Tibial nerve (tissue), 4 donors: ENCODE results near the gene CRACR2A.

Experiments
- EP300 ChIP-seq, 2 donors: sonication (generic); formaldehyde crosslinking; IDR thresholded peaks; one replicate each; pipeline ENCODE4 v1.6.1; 2017; ENCODE audit warnings: antibody characterized with exemption in 2 of 2, mild to moderate bottlenecking in 1 of 2
- POLR2A ChIP-seq, 2 donors: fragments of 450-650 bp; IDR thresholded peaks; one replicate each; pipeline ENCODE4 v1.6.1; 2017; ENCODE audit warnings: antibody characterized with exemption in 2 of 2, mild to moderate bottlenecking in 2 of 2, moderate library complexity in 2 of 2
- TF ChIP-seq, protein P1 (sequence below), 5 experiments: fragments of 200-600 bp in 3 of 5; fragments of 450-650 bp in 2 of 5; sonication (generic) in 3 of 5; IDR thresholded peaks; one replicate each; pipeline ENCODE4 v1.5.1; 2016 to 2019; ENCODE audit warnings: antibody characterized with exemption in 5 of 5, mild to moderate bottlenecking in 3 of 5, moderate library complexity in 2 of 5

DNA sequence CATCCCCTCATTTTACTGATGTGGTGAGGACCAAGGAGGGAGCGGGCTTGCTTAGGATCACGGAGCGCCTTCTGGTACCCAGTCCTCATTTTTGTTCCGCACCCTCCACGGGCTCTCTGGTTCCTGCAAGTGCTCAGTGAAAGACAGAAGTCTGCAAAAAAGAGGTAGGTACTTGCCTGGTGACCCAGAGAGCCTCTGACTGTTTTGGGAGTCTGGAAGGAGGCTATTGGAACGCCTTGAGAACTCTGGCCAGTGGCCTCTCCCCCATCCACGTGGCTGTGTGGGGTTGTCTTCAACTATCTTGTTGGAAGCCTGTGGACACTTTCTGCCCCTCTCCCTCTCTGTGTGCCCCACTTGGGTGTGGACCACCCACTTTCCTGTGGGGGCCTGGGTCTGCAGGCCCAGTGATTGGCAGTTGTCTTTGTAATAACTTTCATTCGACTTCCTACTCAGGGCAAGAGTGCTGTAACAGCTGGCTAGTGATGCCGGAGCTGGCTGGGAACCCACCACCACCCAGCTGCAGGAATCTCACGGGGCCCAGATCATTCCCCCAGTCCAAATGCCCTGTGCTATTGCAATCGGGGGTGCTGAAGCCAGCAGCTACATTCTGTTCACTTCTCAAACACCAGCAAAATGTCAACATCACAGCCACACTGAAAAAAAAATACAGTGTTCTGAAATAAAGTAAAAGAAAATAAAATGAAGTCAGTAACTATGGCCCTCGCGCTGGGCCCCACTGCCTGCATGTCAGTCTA, 139.1 kb downstream of the CRACR2A start:
- TF ChIP-seq, protein P1, sequence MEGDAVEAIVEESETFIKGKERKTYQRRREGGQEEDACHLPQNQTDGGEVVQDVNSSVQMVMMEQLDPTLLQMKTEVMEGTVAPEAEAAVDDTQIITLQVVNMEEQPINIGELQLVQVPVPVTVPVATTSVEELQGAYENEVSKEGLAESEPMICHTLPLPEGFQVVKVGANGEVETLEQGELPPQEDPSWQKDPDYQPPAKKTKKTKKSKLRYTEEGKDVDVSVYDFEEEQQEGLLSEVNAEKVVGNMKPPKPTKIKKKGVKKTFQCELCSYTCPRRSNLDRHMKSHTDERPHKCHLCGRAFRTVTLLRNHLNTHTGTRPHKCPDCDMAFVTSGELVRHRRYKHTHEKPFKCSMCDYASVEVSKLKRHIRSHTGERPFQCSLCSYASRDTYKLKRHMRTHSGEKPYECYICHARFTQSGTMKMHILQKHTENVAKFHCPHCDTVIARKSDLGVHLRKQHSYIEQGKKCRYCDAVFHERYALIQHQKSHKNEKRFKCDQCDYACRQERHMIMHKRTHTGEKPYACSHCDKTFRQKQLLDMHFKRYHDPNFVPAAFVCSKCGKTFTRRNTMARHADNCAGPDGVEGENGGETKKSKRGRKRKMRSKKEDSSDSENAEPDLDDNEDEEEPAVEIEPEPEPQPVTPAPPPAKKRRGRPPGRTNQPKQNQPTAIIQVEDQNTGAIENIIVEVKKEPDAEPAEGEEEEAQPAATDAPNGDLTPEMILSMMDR (IDR thresholded peaks at IDR 0.05) = no peak
- TF ChIP-seq EP300 (IDR thresholded peaks at IDR 0.05) (no peak), POLR2A (IDR thresholded peaks at IDR 0.05) (no peak)
